GM18870 (cell line): ENCODE measurements around the gene SLC26A11.

Source experiments
- ATAC-seq: cut with Tn5 transposase; IDR thresholded peaks from one replicate; pipeline ENCODE4 v1.9.1; 2021; ENCODE audit warnings: moderate library complexity; ENCODE audit not compliant: unreplicated experiment

SLC26A11 gene

GRCh38 chr17:80216473-80217456 lies 3.5 kb upstream of the SLC26A11 start:
- no peak for ATAC-seq

DNA sequence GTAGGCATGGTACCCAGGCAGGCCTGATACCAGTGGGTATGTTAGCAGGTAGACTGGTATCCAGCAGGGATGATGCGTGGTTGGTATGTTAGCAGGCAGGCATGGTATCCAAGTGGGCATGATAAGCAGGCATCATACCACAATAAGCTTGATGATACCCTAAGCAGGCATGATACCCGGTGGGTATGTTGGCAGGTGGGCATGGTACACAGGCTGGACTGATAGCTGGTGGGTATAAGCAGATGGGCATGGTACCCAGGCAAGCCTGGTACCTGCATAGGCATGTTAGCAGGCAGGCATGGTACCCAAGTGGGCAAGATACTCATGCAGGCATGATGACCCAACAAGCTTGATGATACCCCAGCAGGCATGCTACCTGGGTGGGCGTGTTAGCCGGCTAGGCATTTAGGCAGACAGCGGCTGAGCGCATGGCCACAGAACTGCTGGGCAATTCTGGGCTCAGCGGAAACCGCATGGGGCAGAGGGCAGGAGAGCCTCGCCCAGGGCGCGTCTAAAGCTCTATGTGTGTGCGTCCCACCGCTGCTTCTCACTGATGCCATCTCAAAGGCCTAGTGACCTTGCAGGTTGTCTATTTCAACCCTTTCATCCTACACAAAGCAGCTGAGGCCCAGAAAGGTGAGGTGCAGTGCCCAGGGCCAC lies 2.4 kb upstream of the SLC26A11 start:
- no peak for ATAC-seq

GRCh38 chr17:80218391-80218790 lies 1.8 kb upstream of the SLC26A11 start:
- no peak for ATAC-seq

GRCh38 chr17:80219013-80219762 lies 1.0 kb upstream of the SLC26A11 start:
- no peak for ATAC-seq

DNA sequence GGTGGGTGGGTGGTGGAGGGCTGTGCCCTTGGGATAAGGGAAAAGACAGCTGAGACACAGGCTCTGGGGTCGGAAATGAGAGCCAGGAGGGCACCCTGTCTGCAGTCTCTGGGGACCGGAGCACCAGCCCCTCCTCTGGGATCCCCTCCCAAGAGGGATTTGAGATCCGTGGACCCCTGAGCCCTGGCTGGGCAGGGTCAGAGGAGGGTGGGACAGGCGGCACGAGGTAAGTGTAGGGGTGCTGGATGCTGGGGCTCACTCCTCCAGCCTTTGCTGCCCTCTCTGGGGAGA lies 519 bp upstream of the SLC26A11 start:
- ATAC-seq = no peak

DNA sequence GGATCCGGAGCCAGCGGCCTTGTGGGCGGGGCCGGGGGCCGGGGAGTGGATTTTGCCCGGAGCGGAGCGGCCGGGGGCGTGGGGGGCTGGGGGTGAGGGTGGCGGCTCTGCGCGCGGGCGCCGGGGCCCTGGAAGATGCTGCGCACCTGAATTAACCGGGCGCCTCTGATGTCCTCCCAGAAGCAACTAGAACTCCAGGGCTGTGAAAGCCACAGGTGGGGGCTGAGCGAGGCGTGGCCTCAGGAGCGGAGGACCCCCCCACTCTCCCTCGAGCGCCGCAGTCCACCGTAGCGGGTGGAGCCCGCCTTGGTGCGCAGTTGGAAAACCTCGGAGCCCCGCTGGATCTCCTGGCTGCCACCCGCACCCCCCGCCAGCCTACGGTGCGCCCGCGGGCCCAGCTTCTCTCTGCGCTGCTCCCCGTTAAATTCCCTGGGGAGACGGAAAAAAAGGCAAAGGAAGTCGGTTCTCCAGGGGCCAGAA lies 549 bp downstream of the SLC26A11 start:
- ATAC-seq = no peak

- no peak for ATAC-seq
These were observed 1.3 kb downstream of the SLC26A11 start for GRCh38 chr17:80221351-80222105.

DNA sequence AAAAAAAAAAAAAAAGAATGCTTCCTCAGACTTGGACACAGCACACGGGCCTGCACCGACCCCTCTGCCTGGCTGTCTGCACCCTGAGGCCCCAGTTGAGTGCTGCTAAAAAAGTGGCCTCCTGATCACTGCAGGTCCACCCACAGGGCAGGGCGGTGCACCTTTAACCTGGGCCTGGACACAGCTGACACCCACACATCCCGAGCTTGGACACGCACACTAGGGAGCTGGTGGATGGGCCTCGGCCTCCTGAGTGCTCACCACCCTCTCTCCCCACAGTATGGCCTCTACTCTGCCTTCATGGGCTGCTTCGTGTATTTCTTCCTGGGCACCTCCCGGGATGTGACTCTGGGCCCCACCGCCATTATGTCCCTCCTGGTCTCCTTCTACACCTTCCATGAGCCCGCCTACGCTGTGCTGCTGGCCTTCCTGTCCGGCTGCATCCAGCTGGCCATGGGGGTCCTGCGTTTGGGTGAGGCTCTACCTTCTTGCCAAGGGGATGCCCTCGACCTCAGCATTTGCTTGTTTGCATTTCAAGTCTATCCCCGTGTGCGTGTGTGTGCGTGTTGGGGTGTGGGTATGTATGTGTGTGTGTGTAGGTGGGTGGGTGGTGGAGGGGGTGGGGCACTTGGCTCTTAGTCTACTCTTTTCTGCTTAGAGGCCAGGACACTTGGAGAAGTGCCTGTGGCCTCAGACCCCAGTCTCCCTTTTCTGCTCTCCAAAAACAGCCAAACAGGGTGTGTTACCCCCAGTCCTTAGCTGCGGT lies 2.3 kb downstream of the SLC26A11 start:
- no peak for ATAC-seq

DNA sequence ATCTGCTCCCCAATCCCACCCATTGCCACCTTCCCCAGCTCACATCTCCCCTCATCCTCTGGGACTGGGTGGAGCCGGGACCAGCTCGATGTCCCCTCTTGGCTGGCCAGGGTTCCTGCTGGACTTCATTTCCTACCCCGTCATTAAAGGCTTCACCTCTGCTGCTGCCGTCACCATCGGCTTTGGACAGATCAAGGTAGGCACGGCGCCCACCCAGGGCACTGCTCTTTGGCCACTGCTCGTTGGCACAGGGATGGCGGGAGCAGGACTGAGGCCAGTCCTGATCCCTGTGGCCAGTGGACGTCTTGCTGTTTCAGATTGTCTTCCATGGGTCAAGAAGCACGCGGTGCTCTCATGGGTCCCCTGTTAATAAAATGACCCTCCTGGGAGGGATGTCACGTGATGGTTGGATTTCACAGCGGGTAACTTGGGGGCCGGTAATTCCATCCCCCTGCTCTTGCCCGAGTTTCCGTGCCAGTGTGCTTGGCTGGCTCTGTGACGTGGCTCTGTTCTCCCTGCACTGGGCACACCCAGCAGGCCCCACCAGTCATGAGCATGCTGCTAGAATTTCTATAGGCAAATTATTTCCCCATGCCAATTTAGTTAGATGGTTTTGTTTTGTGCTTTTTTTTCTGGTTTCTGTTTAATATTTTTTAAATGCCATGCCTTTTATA lies 3.1 kb downstream of the SLC26A11 start:
- ATAC-seq = no peak

DNA sequence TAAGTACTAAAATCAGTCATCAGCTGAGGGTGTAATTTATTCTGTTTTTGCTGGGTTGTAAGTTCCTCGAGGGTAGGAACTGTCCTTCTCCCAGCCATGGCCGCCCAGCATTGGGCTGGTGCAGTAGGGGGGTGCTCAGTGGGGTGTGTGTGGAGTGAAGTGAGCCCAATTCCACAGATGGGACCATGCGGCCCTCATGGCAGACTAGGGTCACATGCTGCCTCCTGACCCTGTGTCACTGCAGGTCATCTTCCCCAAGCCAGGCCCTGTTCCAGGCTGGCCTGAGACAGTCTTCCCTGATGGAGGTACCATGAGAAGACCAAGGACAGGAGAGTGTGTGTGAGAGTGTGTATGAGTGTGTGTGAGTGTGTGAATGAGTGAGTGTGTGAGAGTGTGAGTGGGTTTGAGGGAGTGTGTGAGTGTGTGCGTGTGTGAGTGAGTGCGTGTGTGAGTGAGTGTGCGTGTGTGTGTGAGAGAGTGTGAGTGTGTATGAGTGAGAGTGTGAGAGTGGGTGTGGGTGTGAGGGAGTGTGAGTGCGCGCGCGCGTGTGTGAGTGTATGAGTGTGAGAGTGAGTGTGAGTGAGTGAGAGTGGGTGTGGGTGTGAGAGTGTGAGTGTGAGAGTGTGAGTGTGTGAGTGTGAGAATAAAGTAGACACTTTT lies 3.7 kb downstream of the SLC26A11 start:
- ATAC-seq = no peak

GRCh38 chr17:80224683-80225082 lies 4.5 kb downstream of the SLC26A11 start:
- ATAC-seq = no peak

GRCh38 chr17:80225230-80225629 lies 5.0 kb downstream of the SLC26A11 start:
- no peak for ATAC-seq

DNA sequence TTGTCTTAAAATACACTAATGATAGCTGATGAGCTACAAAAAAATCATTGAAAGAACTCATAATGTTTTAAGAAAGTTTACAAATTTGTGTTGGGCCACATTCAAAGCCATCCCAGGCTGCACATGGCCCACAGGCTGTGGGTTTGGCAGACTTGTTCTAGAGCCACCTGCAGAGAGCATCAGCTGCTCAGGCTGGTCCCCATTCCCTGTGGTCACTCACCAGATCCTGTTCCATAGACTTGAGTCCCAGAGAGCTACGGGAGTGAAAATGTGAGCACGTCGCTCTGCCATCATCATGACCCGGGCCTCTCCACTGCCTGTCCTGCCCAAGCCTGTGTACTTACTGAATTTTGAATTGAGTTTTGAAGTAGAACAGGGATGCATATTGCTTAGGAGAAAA lies 6.9 kb downstream of the SLC26A11 start:
- ATAC-seq = no peak

DNA sequence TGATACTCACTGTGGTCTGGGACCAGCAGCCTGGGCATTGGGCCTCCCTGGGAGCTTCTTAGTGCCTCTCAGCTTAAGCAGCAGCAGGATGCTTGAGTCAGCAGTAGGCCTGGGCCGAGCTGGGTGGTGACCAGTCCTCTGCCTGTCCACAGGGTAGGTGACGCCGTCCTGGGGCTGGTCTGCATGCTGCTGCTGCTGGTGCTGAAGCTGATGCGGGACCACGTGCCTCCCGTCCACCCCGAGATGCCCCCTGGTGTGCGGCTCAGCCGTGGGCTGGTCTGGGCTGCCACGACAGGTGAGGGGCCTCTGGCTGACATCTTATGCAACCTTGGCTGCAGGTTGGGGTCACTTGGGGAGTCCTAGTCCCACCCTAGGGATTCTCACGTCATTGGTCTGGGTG lies 7.4 kb downstream of the SLC26A11 start:
- ATAC-seq = no peak

GRCh38 chr17:80228477-80228876 lies 8.2 kb downstream of the SLC26A11 start:
- ATAC-seq = no peak

GRCh38 chr17:80229011-80229410 lies 8.8 kb downstream of the SLC26A11 start:
- no peak for ATAC-seq

DNA sequence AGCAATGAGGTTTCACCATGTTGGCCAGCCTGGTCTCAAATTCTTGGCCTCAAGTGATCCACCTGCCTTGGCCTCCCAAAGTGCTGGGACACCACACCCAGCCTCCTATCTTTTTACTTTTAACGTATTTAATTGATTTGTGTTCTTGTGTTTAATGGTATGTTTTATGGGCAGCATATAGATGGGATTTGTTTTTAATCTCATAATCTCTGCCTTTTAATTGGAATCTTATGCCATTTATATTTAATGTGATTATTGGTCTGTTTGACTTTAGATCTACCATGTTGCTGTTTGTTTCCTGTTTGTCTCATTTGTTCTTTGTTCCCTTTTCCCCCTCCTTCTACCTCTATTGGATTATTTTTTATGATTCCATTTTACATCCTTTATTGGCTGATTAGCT lies 12.2 kb downstream of the SLC26A11 start:
- no peak for ATAC-seq

GRCh38 chr17:80233202-80233601 lies 13.0 kb downstream of the SLC26A11 start:
- ATAC-seq = no peak

DNA sequence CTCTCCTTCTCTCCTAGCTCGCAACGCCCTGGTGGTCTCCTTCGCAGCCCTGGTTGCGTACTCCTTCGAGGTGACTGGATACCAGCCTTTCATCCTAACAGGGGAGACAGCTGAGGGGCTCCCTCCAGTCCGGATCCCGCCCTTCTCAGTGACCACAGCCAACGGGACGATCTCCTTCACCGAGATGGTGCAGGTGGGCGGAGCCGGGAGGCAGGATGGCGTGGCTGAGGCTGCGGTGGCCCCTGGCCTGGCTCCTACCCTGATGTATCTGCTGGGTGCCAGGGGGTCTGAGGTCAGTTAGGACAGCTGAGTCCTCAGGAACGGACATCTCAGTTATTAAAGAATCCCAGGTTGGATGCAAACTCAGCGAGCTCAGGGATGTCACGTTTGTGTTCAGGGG lies 16.7 kb downstream of the SLC26A11 start:
- no peak for ATAC-seq
